ENCODE results near the gene TM6SF1. TPM values are rescaled to one million over a fixed set of nuclear protein-coding genes. Genes with fewer than 3 reads are reported as not detected.

The TM6SF1 gene
- total and polyA plus RNA-seq, 2 of the 8 experiments (the other 6 are each of a cell fraction or from before 2014, with no cell fraction given) = 0.74 to 1.0 TPM

DNA sequence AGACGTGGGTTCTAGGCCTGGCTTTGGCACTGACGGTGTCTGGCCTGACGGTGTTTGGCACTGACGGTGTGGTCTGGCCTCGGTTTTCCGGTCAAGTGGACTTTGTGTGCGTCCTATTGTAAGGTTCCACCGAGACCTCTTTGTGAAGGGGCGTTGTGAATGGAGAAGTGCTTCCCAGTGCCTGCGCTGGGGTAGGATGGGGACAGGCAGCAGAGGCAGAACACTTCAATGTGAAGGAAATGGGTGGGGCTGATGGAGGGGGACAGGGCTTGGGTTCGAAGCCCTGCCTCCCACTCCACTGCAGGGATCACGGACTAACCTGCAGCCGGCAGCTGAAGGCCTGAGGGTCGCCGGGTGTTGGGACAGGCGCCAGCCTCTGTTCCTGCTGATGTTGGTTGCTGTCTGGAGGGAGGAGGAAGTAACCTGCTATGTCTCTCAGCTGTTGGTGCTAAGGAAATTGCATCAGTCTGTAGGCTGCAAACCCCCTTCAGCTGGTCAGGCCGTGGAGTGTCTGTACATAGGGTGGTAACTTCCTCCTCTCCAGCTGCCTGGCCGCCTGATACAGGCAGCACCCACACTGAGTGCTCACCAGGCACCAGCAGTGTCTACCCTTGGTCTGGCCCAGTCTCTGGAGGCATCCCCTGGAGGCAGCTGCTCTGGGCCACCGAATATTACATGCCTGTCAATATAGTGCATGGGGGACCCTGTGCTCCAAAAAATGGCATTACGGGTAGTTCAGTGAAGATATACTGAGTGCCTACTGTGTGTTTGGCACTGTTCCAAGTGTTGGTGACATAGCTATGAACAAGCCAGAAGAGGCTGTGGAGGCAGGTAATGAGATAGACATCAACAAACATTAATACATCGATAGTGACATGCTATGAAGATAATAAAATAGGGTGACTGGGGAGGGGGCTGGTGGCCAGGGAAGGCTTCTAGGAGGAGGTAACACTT, 1.1 kb downstream of the TM6SF1 start:
- Histone ChIP-seq H3K18ac (ENCODE audit: extremely low read depth, low read length) (no peak overlapping the region; the same call in 1 of the 2 replicates), H2BK120ac (replicated peaks; ENCODE audit: low read depth, low read length) (no peak overlapping the region), H2BK20ac (ENCODE audit: low read length) (0 out of 2 replicates have a peak overlapping the region, but pooled peaks have one; percentile 32), H2BK5ac (ENCODE audit: low read depth, low read length) (0 out of 2 replicates have a peak overlapping the region, but pooled peaks have one; percentile 1), H3K4me1 (replicated peaks in 1 of 4; ENCODE audit: control insufficient read depth in 3 of 4, insufficient read depth in 4 of 4, low read length in 3 of 4) (peaks cover 0 to 9% (median 4%) of the 10 kb centered on the region in 4 experiments; a peak in 3 of 7 replicates), H3K4me2 (ENCODE audit: insufficient read depth in 1 of 2, low read depth in 2 of 2, low read length in 2 of 2) (peak overlapping the region; percentile 68 to 95; a peak in 3 of 4 replicates), H3K23ac (ENCODE audit: insufficient read length) (no peak overlapping the region), H3K79me1 (ENCODE audit: low read depth, low read length) (no peaks in the 10 kb centered on the region), H4K8ac (ENCODE audit: extremely low read depth, insufficient read depth, low read length) (no peak overlapping the region), H3K4ac (replicated peaks; ENCODE audit: insufficient read length, low read depth, low read length) (no peak overlapping the region), H2AK5ac (ENCODE audit: low read depth, low read length) (no peak overlapping the region), H3K23me2 (ENCODE audit: low read depth, low read length) (peaks cover 13% of the 10 kb centered on the region; the same call in 1 of the 2 replicates), H3K4me3 (ENCODE audit: extremely low read depth in 1 of 4, insufficient read depth in 2 of 4, low read depth in 3 of 4, low read length in 4 of 4) (peak overlapping the region in 2 of 4 experiments; percentile 51 to 68; a peak in 3 of 8 replicates), H3K56ac (replicated peaks; ENCODE audit: insufficient read length, low read depth, low read length) (no peak overlapping the region), H3K14ac (ENCODE audit: insufficient read length) (no peak overlapping the region), H2BK15ac (ENCODE audit: low read length) (peak overlapping the region; percentile 92; the same call in 1 of the 2 replicates), H3K9me3 (ENCODE audit: insufficient read depth in 2 of 2, low read depth in 1 of 2, low read length in 1 of 2) (no peaks in the 10 kb centered on the region), H4K91ac (replicated peaks; ENCODE audit: insufficient read length, low read length) (peak overlapping the region; percentile 66), H4K20me1 (replicated peaks in 1 of 2; ENCODE audit: control insufficient read depth in 1 of 2, insufficient read depth in 2 of 2, low read length in 2 of 2) (peaks cover 0 to 5% of the 10 kb centered on the region in 2 experiments), H2AFZ (ENCODE audit: low read length) (no peak overlapping the region), H3K79me2 (ENCODE audit: control insufficient read depth in 1 of 2, insufficient read depth in 2 of 2, low read length in 2 of 2) (no peaks in the 10 kb centered on the region), H3K36me3 (ENCODE audit: control insufficient read depth in 2 of 4, insufficient read depth in 4 of 4, low read length in 3 of 4) (no peaks in the 10 kb centered on the region), H2BK12ac (ENCODE audit: low read depth, low read length) (peak overlapping the region; percentile 18; the same call in 1 of the 2 replicates), H3K9ac (replicated peaks in 1 of 4; ENCODE audit: extremely low read depth in 1 of 4, low read depth in 3 of 4, low read length in 3 of 4) (no peak overlapping the region), H3K27ac (ENCODE audit: low read depth, low read length) (no peak overlapping the region), H4K5ac (ENCODE audit: insufficient read length, low read depth, low read length) (no peak overlapping the region), H3K27me3 (replicated peaks in 1 of 4; ENCODE audit: control insufficient read depth in 3 of 4, extremely low read depth in 1 of 4, insufficient read depth in 3 of 4, low read length in 3 of 4) (peaks cover 0 to 34% (median 25%) of the 10 kb centered on the region in 4 experiments; a peak in 6 of 7 replicates)
- CTCF ChIA-PET (ENCODE audit: partially characterized antibody) = interaction anchor here (0.8 to 1.1 kb wide), 3 partner anchors 10 to 97 kb away, joined by 3 to 7 read pairs (median 4); partner anchors contain the start of gene C15orf40
- POLR2A ChIA-PET (ENCODE audit: partially characterized antibody) = interaction anchor here (0.6 to 1.7 kb wide), 4 partner anchors 12 to 52 kb away, joined by 3 to 6 read pairs (median 4); no protein-coding TSS in a partner anchor
- DNase-seq (ENCODE audit: low read depth in 1 of 2, low spot score in 2 of 2) = no peak
- no peak for FAIRE-seq
- WGBS, 2 experiments (ENCODE audit: extremely low coverage in 1 of 2, insufficient coverage in 1 of 2, insufficient read length in 1 of 2, insufficient replicate concordance in 2 of 2, low coverage in 1 of 2, low lambda C conversion rate in 2 of 2, missing lambda C conversion rate in 1 of 2) = 88% methylated on average over 21 of the region's 21 CpGs; no CpG with 5 or more reads in 1 of the 2 experiments
- TF ChIP-seq GABPA (IDR thresholded peaks at IDR 0.05; ENCODE audit: borderline replicate concordance, insufficient read depth, low read length) (no peak), JUN (IDR thresholded peaks at IDR 0.05; ENCODE audit: low read depth, low read length) (no peak), BRCA1 (IDR thresholded peaks at IDR 0.05; ENCODE audit: low read depth, low read length) (no peak), NANOG (IDR thresholded peaks at IDR 0.05; ENCODE audit: insufficient read depth, low read depth, low read length, poor library complexity, severe bottlenecking) (no peak)
- TF ChIP-seq, protein P1, sequence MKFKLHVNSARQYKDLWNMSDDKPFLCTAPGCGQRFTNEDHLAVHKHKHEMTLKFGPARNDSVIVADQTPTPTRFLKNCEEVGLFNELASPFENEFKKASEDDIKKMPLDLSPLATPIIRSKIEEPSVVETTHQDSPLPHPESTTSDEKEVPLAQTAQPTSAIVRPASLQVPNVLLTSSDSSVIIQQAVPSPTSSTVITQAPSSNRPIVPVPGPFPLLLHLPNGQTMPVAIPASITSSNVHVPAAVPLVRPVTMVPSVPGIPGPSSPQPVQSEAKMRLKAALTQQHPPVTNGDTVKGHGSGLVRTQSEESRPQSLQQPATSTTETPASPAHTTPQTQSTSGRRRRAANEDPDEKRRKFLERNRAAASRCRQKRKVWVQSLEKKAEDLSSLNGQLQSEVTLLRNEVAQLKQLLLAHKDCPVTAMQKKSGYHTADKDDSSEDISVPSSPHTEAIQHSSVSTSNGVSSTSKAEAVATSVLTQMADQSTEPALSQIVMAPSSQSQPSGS (IDR thresholded peaks at IDR 0.05; ENCODE audit: low read length) = no peak

All from H1 (cell line).